Common myeloid progenitor, CD34-positive (primary cell): ENCODE results near the gene CDKN2B-AS1.

Experiments
- CTCF ChIA-PET: fragments of 350-600 bp; sonication (Branson Sonifier 250); formaldehyde crosslinking; loops from one replicate; lab custom pipeline; 2021; ENCODE audit warnings: antibody characterized with exemption; lab: Charles Lee
- POLR2A ChIA-PET: fragments of 350-600 bp; sonication (Branson Sonifier 250); formaldehyde crosslinking; loops from one replicate; lab custom pipeline; 2021; ENCODE audit warnings: antibody characterized with exemption; lab: Charles Lee
- DNase-seq, 3 donors: peaks; one replicate each; pipeline versions ENCODE4 v3.0.0 to v3.0.0-alpha.2; 2013
- H3K27ac ChIP-seq, 2 experiments: 1 replicate in 1 of 2; 2 replicates in 1 of 2; pipeline ENCODE4 v1.7.0; 2013; ENCODE audit warnings: inconsistent platforms in 2 of 2, low read length in 2 of 2, mild to moderate bottlenecking in 2 of 2, low read depth in 1 of 2, moderate library complexity in 1 of 2; ENCODE audit not compliant: severe bottlenecking in 2 of 2, insufficient read depth in 1 of 2, poor library complexity in 1 of 2
- H3K27me3 ChIP-seq, 5 experiments: replicated peaks in 2 of 5; 1 replicate in 3 of 5; 2 replicates in 2 of 5; pipeline versions ENCODE4 v1.6.1 to v1.7.0; 2013; ENCODE audit warnings: low read length in 4 of 5, mild to moderate bottlenecking in 2 of 5, moderate library complexity in 2 of 5, inconsistent platforms in 1 of 5; ENCODE audit not compliant: insufficient read depth in 5 of 5, control insufficient read depth in 4 of 5
- H3K36me3 ChIP-seq, 4 experiments: 1 replicate in 2 of 4; 2 replicates in 2 of 4; pipeline versions ENCODE4 v1.6.1 to v1.7.0; 2013; ENCODE audit warnings: low read length in 3 of 4, control low read depth in 1 of 4, mild to moderate bottlenecking in 1 of 4; ENCODE audit not compliant: control insufficient read depth in 4 of 4, insufficient read depth in 4 of 4
- H3K4me1 ChIP-seq, 4 experiments: 1 replicate in 3 of 4; 2 replicates in 1 of 4; pipeline versions ENCODE4 v1.6.1 to v1.7.1; 2013; ENCODE audit warnings: low read length in 3 of 4, mild to moderate bottlenecking in 3 of 4, control low read depth in 1 of 4, inconsistent platforms in 1 of 4, moderate library complexity in 1 of 4; ENCODE audit not compliant: control insufficient read depth in 4 of 4, insufficient read depth in 4 of 4; ENCODE audit errors: control extremely low read depth in 1 of 4
- H3K4me3 ChIP-seq, 7 experiments: 1 replicate in 4 of 7; 2 replicates in 3 of 7; pipeline versions ENCODE4 v1.5.1 to v1.7.0; 2013; ENCODE audit warnings: mild to moderate bottlenecking in 7 of 7, low read length in 6 of 7, moderate library complexity in 6 of 7, inconsistent platforms in 2 of 7, low read depth in 2 of 7, control low read depth in 1 of 7; ENCODE audit not compliant: insufficient read depth in 4 of 7, control insufficient read depth in 1 of 7; ENCODE audit errors: extremely low read depth in 1 of 7
- H3K9me3 ChIP-seq, 5 experiments: 1 replicate in 4 of 5; 2 replicates in 1 of 5; pipeline versions ENCODE4 v1.6.1 to v1.7.1; 2013; ENCODE audit warnings: low read length in 4 of 5, mild to moderate bottlenecking in 2 of 5, inconsistent platforms in 1 of 5, low read depth in 1 of 5, moderate library complexity in 1 of 5; ENCODE audit not compliant: control insufficient read depth in 4 of 5, insufficient read depth in 2 of 5; ENCODE audit errors: control extremely low read depth in 1 of 5
- WGBS: methylation state at CpG from one replicate; pipeline ENCODE4 v1.1.5; 2013; ENCODE audit not compliant: insufficient coverage; 5-methylcytosine and 5-hydroxymethylcytosine counted together

The CDKN2B-AS1 gene

GRCh38 chr9:22098643-22099332, 104.2 kb downstream of the CDKN2B-AS1 start:
- Histone ChIP-seq H3K9me3 (no peaks in the 10 kb centered on the region), H3K27me3 (peaks cover 6 to 54% (median 17%) of the 10 kb centered on the region in 5 experiments), H3K4me3 (no peak overlapping the region), H3K27ac (no peak overlapping the region), H3K36me3 (no peaks in the 10 kb centered on the region), H3K4me1 (no peaks in the 10 kb centered on the region)
- ChIA-PET CTCF (no interaction called here), POLR2A (no interaction called here)
- DNase-seq = no peak
- 94% methylated on average over 3 of the region's 3 CpGs for WGBS

- Histone ChIP-seq H3K9me3 (no peaks in the 10 kb centered on the region), H3K36me3 (no peaks in the 10 kb centered on the region), H3K27ac (no peak overlapping the region), H3K27me3 (peaks cover 6 to 70% (median 17%) of the 10 kb centered on the region in 5 experiments), H3K4me1 (no peaks in the 10 kb centered on the region), H3K4me3 (no peak overlapping the region)
- 100% methylated on average over 1 of the region's 2 CpGs for WGBS
- DNase-seq = peak in 2 of 3 donors; percentile 13 to 18
- CTCF ChIA-PET = interaction anchor here (0.6 kb wide), 1 partner anchor 136 kb away, joined by 3 read pairs; no protein-coding TSS in a partner anchor
- POLR2A ChIA-PET = no interaction called here
These were observed 106.0 kb downstream of the CDKN2B-AS1 start for GRCh38 chr9:22100626-22101025.

DNA sequence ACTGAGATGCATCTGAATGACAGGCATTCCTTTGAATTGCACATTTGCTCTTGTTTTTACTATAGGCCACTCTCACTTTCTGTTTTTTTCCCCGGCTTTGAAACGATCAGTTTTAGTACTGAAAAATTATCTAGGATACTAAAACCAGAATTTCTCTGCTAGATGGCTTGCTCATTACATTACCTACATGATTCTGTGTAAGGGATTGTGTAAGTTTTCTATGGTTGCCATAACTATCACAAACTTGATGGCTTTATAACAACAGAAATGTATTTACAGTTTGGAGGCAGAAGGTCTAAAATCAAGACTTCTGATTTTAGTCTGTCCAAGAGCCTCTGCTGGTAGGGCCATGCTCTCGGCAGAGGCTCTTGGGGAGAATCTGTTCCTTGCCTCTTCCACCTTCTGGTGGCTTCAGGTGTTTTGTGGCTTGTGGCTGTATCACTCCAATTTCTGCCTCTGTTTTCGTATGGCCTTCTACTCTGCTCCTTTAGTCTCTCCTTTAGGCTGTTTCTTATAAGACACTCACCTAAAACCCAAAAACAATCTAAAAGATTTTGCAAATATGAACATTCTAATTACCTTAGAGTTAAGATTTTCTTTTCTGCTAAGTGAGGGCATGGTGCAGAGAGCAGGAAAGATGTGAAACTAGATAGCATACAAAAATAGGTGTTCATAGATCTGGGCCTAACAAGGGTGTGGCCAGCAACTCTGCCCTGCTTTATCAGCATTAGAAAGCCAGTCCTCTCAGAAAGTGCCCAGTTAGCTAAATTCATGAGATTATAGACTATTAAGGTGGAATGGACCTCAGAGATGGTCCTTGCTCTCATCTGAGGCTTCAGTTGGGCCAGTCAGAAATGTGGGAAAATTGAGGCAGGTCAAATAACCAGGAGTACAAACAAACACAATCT, 107.8 kb downstream of the CDKN2B-AS1 start:
- ChIA-PET POLR2A (no interaction called here), CTCF (no interaction called here)

GRCh38 chr9:22103685-22104575, 109.3 kb downstream of the CDKN2B-AS1 start:
- WGBS = 100% methylated on average over 1 of the region's 4 CpGs
- ChIA-PET POLR2A (interaction anchor here (0.6 kb wide), 1 partner anchor 77 kb away, joined by 5 read pairs; no protein-coding TSS in a partner anchor), CTCF (no interaction called here)
- no peak for DNase-seq
- Histone ChIP-seq H3K9me3 (no peaks in the 10 kb centered on the region), H3K27me3 (peaks cover 1 to 64% (median 18%) of the 10 kb centered on the region in 5 experiments), H3K27ac (no peak overlapping the region), H3K4me1 (no peaks in the 10 kb centered on the region), H3K4me3 (no peak overlapping the region), H3K36me3 (no peaks in the 10 kb centered on the region)

More for the DNA sequence above, 107.8 kb downstream of the CDKN2B-AS1 start:
- no peak for DNase-seq
- Histone ChIP-seq H3K9me3 (no peaks in the 10 kb centered on the region), H3K27ac (no peak overlapping the region), H3K36me3 (no peaks in the 10 kb centered on the region), H3K27me3 (peaks cover 6 to 63% (median 16%) of the 10 kb centered on the region in 5 experiments), H3K4me1 (no peaks in the 10 kb centered on the region), H3K4me3 (no peak overlapping the region)
- 100% methylated on average over 3 of the region's 4 CpGs for WGBS

DNA sequence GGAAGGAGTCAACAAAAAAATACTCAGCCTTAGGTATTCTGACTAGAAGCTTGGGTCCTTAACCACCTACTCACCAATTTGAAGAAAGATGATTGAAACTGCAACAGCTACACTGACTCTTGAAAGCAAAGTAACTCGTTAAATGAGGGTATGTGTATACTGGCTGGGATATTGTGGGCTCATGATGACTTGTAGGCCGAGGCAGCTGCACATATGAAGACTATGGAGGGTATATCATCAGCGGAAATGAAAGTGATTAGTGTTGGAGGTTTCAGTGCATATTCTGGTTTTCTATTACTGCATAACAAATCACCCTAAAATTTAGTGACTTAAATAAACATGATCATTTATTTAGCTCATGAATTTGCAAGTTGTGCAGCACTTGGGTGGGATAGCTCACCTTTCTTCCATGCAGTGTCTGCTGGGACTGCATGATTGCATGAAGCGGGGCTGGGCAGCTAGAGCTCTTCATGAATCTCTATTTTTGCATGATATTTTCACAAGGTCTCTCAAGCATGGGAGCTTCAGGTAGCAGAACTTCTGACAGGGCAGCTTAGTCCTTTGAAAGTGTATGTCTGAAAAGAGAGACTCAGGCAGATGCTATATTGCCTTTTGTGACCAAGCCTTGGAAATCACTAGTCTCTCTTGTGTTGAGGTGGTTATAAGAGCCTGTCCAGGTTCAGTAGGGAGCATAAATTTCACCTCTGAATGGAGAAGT, 110.6 kb downstream of the CDKN2B-AS1 start:
- ChIA-PET CTCF (no interaction called here), POLR2A (interaction anchor here (0.6 kb wide), 1 partner anchor 78 kb away, joined by 5 read pairs; no protein-coding TSS in a partner anchor)
- 100% methylated on average over 2 of the region's 4 CpGs for WGBS
- DNase-seq = no peak
- Histone ChIP-seq H3K4me1 (no peaks in the 10 kb centered on the region), H3K36me3 (no peaks in the 10 kb centered on the region), H3K4me3 (no peak overlapping the region), H3K9me3 (no peaks in the 10 kb centered on the region), H3K27ac (no peak overlapping the region), H3K27me3 (peaks cover 3 to 67% (median 21%) of the 10 kb centered on the region in 5 experiments)
